ENCODE measurements around the gene SETD2. TPM values are rescaled to one million over a fixed set of nuclear protein-coding genes. Genes with fewer than 3 reads are reported as not detected.
"Not testable (repeated sequence)": the region's sequence is repeated elsewhere in the genome, so short reads cannot be mapped to it uniquely, and the experiment has no call there.

SETD2 gene
- total RNA-seq, 1 donor from 2014 or later = 28.7 TPM

- peak; percentile 24 for ATAC-seq
- intact Hi-C loops (cut with micrococcal nuclease) = no loop called here
- DNase-seq = no peak
Observed at GRCh38 chr3:47152578-47152977, 11.3 kb downstream of the SETD2 start.

DNA sequence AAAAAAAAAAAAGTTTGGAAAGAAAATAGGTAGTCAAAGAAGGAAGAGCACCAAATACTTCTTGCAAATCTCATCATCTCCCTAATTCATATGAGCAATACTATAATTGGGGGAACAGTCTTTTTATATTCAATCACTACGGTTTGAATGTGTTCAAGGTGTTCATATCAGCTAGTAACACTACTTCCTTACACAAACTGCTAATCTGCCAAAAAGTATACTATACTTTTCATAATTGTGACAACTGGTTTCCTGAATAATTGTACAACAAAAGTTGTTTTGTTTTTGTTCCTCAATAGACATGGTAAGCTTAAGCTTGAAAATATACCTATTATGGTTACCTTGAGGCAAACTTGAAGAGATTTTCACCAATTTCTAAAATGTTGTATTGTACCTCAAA lies 12.1 kb downstream of the SETD2 start:
- intact Hi-C loops (cut with micrococcal nuclease) = no loop called here
- ATAC-seq (no peak), DNase-seq (no peak)

DNA sequence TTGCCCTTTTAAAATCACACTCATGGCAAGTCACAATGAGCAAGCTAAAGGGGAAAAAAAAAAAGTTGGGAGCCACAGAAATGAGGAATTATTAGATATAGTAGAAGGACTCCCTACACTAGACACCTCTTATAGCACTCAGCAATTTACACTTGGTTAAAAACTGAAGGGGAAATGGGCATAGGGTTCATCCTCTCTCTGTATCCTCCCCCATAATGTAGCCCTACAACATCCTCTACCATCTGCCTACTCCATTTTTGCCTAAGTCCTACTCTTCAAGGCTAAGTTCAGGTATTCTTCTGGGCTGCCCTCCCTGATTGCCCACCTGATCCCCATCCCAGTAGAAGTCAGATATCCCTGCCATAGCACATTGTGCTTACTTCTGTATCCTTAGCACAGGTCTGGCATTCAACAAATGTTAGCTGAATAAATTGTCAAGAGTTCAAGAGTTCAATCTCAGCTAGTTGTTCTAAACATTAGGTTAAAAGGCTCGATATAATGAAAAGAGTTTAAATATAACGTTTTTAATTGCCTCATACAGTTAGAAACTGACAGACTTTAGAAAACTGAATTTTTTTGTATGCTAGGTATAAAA lies 14.5 kb downstream of the SETD2 start:
- intact Hi-C loops (cut with micrococcal nuclease) = no loop called here
- ATAC-seq = no peak
- DNase-seq = no peak

- DNase-seq (no peak), ATAC-seq (no peak)
- intact Hi-C loops (cut with micrococcal nuclease) = no loop called here
Observed at GRCh38 chr3:47145272-47145671, 18.6 kb downstream of the SETD2 start.

DNA sequence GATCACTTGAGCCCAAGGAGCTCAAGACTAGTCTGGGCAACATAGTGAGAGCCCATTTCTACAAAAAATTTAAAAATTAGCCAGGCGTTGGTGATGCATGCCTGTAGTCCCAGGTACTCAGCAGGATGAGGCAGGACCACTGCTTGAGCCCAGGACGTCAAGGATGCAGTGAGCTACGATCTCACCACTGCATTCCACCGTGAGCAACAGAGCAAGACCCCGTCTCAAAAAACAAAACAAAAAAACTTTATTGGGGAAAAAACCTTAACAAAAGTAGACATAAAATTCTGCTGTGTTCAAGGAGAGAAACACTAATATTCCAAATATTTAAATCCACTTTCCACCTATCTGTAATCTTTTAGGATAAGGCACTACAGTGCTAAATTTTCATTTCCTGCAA lies 20.8 kb downstream of the SETD2 start:
- no peak for ATAC-seq
- intact Hi-C loops (cut with micrococcal nuclease) = no loop called here
- no peak for DNase-seq

- intact Hi-C loops (cut with micrococcal nuclease); DNase-seq; ATAC-seq: not testable (repeated sequence)
Observed at GRCh38 chr3:47142536-47142935, 21.4 kb downstream of the SETD2 start.

DNA sequence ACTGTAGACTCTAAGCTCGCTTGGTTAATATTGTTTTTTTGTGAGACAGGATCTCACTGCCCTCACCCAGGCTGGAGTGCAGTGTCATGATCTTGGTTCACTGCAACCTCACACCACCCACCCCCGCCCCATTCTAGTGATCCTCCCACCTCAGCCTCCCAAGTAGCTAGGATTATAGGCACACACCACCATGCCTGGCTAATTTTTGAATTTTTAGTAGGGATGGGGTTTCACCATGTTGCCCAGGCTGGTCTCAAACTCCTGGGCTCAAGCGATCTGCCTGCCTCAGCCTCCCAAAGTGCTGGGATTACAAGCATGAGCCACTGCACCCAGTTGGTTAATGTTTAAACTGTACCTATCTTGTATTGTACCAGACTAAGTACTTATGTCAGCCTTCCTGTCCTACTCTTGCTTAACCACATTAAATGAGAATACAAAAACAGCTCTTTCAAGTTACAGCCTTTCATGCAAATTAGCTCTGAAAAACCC lies 22.9 kb downstream of the SETD2 start:
- DNase-seq; ATAC-seq; intact Hi-C loops (cut with micrococcal nuclease): not testable (repeated sequence)

DNA sequence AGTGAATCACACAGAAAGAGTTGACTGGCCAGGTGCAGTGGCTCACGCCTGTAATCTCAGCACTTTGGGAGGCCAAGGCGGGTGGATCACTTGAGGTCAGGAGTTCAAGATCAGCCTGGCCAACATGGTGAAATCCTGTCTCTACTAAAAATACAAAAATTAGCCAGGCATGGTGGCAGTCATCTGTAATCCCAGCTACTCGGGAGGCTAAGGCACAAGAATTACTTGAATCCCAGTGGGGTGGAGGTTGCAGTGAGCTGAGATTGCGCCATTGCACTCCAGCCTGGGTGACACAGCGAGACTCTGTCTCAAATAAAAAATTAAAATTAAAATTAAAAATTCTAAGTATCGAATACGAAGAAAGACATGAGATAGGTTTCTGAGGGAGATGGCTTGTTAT lies 23.4 kb downstream of the SETD2 start:
- intact Hi-C loops (cut with micrococcal nuclease); ATAC-seq; DNase-seq: not testable (repeated sequence)

- ATAC-seq (peak; percentile 29), DNase-seq (no peak)
- intact Hi-C loops (cut with micrococcal nuclease) = no loop called here
Observed at GRCh38 chr3:47134311-47134710, 29.6 kb downstream of the SETD2 start.

DNA sequence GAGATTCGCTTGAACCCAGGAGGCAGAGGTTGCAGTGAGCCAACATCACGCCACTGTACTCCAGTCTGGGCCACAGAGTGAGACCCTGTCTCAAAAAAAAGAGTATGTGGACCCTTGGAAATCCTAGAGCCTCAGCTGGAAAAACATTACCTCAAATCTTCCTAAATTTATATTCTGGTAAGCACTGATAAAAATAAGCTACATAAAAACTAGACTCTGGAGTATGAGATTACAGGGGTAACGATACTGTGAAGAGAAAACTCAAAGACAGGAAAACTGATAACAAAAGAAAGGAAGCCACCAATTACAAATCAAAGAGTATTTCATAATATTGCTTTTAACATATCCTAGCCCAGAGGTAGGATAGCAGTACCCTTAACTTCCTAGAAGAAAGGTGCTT lies 30.3 kb downstream of the SETD2 start:
- intact Hi-C loops (cut with micrococcal nuclease) = no loop called here
- ATAC-seq (no peak), DNase-seq (no peak)

DNA sequence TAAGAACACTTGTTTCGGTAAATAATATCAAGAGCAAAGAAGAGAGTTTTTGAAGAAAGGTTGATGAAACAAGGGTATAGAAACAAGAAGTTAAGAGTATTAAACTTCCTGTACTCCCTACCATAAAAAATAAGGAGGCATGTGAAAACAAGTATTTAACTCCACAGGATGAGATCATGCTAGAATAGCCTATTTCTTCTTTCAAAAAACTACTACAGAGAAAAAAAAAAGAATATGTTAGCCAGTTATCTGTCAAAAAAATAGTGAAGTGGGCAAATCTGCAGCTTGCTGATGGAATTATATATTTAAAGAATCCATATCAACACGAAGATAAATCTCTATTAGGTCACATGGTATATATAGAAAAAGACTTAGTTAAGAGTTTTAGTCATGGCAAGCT lies 33.4 kb downstream of the SETD2 start:
- no peak for ATAC-seq
- intact Hi-C loops (cut with micrococcal nuclease) = no loop called here
- no peak for DNase-seq

DNA sequence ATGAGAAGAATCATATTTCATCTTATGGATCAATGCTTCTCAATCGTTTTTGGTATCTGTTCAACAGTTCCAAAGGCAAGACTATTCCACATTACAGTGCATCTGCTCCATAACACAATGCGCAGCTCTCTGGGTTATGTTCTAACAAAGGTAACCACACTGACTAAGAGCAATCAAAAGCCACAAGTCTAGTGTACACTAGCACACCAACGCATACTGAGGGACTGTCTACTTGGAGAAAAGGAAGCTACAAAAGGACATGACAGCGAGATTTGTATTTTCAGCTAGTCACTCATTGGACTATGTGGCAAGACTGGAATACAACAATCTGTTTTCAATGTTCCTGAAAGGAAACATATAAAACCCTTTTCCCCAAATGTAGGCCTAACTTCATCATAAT lies 35.8 kb downstream of the SETD2 start:
- DNase-seq (no peak), ATAC-seq (no peak)
- intact Hi-C loops (cut with micrococcal nuclease) = no loop called here

GRCh38 chr3:47123857-47124256 lies 40.1 kb downstream of the SETD2 start:
- intact Hi-C loops (cut with micrococcal nuclease) = no loop called here
- DNase-seq (no peak), ATAC-seq (no peak)

GRCh38 chr3:47121409-47121808 lies 42.5 kb downstream of the SETD2 start:
- ATAC-seq (no peak), DNase-seq (no peak)
- intact Hi-C loops (cut with micrococcal nuclease) = no loop called here

GRCh38 chr3:47120138-47120537 lies 43.8 kb downstream of the SETD2 start:
- DNase-seq (no peak), ATAC-seq (no peak)
- intact Hi-C loops (cut with micrococcal nuclease) = no loop called here

DNA sequence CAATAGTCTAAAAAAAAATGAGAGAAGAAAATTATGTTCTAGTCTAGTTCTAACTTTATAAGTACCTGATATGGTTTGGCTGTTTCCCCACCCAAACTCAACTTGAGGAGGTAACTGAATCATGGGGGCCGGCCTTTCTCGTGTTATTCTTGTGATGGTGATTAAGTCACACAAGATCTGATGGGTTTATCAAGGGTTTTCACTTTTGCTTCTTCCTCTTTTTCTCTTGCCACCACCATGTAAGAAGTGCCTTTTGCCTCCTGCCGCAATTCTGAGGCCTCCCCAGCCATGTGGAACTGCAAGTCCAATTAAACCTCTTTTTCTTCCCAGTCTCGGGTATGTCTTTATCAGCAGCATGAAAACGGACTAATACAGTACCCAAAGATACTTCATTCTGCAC lies 44.5 kb downstream of the SETD2 start:
- intact Hi-C loops (cut with micrococcal nuclease); ATAC-seq: not testable (repeated sequence)

DNA sequence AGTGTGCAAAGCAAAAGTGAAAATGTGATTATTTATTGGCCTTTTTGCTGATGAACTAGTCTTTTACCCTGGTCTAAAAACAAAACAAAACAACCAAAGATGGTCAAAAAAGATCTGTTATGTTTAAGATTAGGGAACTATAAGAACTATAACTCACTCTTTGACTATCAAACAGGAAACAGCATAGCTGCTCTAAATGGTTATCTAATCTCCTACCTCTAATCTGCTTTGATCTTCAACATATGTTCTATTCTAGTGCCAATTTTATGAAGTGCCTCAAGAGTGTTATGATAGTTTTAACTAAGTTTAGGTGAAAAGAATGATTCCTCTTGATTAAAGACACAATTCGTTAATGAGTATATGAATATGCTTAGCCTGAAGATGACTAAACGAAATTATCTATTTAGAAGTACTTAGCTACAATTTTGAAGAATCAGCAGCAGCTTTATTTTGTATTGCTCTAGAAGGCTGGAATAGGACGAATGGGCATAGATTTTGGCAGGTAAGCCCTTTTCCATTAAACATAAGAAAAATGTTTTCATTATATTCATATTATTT lies 46.0 kb downstream of the SETD2 start:
- intact Hi-C loops (cut with micrococcal nuclease) = no loop called here
- DNase-seq (no peak), ATAC-seq (no peak)

More for the DNA sequence above, 44.5 kb downstream of the SETD2 start:
- not testable (repeated sequence) for DNase-seq

- intact Hi-C loops (cut with micrococcal nuclease); ATAC-seq; DNase-seq: not testable (repeated sequence)
Observed at GRCh38 chr3:47115524-47115923, 48.4 kb downstream of the SETD2 start.

GRCh38 chr3:47113669-47114365 lies 50.1 kb downstream of the SETD2 start:
- intact Hi-C loops (cut with micrococcal nuclease) = no loop called here
- no peak for ATAC-seq

GRCh38 chr3:47112997-47113396 lies 50.9 kb downstream of the SETD2 start:
- no peak for DNase-seq
- no peak for ATAC-seq
- intact Hi-C loops (cut with micrococcal nuclease) = no loop called here

More at GRCh38 chr3:47113669-47114365, 50.1 kb downstream of the SETD2 start:
- no peak for DNase-seq

- ATAC-seq (no peak), DNase-seq (no peak)
- intact Hi-C loops (cut with micrococcal nuclease) = no loop called here
Observed at GRCh38 chr3:47109393-47109792, 54.5 kb downstream of the SETD2 start.
